DMS79 (cell line): ENCODE data around the gene FASN.

ENCODE experiments used
- DNase-seq: peaks from one replicate; lab custom pipeline; 2025; lab: John Stamatoyannopoulos, UW

The FASN gene

DNA sequence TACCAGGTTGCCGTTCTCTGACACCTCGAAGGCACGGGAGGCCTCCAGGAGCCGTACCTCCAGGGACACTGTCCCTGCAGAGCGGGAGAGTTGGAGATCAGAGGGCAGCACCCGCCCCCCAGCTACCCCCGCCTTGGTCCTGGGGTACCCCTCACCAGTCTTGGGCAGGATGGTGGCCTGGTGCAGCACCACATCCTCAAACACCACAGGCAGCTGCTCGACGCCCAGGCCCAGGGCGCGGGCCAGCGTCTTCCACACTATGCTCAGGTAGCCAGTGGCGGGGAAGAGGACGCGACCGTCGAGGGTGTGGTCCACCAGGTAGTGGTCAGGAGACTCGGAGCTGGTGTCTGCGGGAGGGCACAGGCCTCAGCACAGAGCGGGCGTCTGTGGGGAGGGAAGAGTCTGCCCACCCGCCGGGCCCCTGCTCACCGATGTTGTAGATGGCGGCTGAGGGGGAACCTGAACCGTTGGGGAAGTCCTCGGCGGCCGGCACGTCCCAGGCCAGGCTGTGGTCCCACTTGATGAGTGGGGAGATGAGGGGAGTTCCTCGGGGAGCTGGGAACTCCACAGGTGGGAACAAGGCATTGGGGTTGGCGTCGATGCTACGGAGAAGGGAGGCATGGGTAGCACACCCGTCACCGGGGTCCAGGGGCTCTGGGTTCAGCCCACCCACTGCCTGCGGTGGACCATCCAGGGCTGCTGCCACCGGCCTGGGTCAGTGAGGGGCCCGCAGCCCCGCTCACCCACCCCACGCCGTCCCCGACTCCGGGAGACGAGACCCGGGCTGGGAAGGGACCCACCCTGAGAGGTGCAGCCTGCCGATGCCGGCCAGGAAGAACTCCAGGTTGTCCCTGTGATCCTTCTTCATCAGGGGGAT, 9.8 kb downstream of the FASN start:
- DNase-seq: no peak

DNA sequence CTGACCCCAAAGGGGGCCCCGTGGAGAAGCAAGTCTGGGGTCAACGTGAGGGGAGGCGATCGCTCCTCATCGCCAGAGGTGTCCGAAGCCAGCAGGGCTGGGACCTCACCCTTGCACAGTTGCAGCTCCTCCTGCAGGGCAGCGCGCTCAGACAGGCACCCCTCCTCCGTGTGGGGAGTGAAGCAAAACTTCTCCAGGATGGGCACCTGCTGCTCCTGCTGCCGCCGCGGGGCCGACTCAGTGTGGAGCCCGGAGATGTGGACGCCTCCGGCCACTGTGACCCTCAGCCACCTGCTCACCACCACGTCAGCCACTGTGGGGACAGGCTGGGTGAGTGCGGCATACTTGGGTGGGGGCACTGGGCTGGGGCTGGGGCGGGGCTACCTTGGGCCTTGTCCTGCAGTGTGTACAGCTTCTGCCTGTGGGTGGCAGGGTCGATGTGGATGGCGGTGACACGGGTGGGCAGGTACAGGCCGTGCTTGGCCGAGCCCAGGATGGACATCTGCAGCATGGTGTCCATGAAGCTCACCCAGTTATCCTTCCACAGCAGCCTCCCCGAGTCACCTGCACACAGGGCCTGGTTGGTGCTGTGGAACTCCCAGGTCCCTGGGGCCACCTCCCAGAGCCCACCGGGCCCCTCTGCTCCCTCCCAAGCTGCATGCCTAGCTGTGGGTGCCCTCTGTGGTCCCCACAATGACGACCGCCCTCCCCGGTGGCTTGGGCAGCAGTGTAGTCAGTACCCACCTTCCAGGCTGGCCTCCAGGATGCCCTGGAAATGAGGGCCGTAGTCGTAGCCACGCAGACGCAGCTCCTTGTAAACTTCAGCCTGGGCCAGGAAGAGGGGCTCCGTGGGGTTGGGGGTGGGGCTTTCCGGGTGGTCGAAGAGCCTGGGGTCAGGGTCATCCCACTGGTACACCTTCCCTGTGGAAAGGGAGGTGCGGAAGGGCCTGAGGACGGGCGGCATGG, 10.8 kb downstream of the FASN start:
- DNase-seq: no peak

DNA sequence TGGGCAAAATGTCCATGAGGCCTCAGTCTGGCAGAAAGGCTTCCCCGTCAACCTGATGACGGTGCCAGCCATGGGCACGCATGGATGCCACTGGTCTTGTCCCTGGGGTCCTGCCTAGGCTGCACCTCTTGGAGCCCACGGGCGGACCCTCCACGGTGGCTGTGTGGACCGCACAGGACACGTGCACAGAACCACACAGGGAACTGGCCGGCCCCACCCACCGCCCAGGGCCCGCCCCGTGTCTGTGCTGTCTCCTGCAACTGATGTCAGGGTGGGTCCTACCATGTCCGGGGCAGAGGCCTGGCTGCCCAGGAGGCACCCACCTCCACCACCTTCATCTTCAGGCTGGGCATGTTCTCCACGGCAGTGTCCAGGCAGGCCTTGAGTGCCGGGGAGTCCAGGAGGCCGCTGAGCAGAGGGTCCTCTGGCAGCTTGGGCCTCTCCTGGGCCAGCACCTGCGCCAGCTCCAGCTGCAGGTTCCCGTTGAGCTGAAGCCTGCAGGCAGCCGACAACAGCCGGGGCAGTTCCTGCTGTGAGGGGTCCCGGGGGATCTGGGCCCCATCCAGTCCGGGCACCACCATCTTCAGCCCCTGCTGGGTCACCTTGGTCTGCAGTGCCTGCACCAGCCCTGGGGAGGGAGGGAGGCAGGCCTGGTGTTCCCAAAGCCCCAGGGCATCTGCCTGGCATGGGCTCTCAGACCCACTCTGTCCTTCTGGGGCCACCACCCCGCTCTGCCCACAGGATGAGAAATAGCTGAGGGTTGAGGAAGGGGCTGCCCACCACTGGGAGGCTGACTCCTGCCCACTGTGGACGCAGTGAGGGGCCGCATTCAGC, 11.9 kb downstream of the FASN start:
- no peak for DNase-seq

DNA sequence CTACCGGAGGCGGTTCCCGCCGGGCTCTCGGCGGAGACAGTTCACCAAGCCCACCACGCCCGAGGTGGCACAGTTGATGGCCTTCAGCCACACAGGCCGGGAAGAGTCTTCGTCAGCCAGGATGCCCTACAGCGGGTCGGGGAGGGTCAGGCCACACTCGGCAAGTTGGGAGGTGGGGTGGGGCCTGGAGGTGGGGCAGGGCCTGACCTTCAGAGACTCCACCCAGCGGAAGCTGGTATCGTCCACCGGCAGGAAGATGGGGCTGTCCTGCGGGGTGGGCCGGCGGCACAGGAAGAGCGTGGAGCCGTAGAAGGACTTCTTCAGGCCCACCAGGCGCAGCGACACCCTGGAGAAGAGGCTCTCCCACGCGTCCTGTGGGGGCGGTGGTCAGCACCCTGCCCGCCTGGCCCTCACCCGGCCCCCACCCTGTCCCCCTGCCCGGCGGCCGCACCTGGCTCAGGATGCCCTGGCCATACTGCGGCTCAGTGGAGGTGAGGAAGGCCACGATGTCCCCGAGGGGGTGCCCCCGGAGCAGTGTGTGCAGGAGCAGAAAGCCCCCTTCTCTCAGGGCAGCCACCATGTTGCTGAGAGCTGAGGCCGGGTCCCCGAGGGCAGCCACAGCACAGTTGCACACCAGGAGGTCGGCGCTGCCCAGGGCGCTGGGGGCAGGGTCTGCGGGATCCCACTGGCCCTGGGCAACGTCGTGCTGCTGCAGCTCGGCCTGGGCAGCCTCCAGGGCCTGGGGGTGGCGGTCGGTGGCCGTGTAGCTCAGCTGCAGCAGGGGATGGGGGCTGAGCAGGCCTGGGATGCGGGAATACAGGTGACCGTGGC, 12.8 kb downstream of the FASN start:
- no peak for DNase-seq

DNA sequence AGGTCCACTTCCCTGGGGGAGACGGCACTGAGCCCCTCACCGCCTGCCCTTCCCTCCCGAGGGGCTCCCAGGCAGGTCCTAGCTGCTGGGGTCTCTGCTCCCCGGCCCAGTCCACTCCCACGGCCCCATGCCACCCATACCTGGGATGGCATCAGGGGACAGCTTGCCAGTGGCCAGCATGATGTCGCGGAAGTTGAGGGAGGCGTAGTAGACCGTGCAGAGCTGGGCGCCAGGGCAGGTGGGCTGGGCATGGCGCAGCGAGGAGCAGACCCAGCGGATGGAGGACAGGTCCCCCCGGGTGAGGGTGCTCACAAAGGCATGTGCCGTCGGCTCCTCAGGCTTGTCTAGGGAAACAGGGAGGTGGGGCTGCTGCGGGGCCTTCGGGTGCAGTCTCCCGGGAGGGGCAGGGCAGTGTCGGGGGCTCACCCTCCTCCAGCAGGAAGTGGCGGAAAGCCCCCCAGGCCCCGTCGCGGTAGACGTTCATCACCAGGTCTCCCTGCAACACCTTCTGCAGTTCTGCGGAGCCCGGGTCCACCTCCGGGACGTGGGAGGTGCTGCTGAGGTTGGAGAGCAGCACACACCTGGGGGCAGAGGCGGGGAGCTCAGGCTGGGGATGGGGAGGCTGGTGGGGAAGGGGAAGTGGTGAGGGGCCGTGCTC, 13.5 kb downstream of the FASN start:
- DNase-seq: no peak

DNA sequence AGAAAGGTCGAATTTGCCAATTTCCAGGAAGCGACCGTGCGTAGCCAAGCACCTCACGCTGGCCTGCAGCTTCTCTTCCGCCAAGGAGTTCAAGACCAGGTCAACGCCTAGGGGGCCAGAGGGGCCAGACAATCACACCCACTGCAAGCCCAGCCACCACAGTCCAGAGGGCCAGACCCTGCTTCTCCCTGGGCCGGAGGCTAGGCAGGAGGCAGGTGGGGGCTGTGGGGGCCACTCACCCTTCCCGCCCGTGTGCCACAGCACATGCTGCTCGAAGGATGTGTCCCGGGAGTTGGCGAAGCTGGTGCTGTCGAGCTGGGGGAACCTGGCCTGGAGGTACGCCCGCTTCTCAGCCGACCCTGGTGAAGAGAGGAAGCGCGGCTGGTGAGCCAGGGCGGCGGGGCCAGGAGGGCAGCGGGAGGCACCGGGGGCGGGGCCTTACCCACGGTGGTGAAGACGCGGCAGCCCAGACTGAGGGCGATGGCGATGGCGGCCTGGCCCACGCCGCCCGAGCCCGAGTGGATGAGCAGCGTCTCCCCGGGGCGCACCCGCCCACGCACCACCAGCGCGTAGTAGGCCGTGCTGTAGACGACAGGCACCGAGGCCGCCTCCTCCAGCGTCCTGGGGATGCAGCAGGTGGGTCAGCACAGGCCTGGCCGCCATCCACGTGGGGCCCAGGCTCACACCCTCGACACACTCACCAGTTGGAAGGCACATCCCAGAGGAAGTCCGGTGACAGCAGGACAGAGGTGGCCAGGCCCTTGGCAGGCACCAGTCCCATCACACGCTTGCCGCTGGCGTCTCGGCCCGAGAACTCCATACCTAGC, 14.3 kb downstream of the FASN start:
- no peak for DNase-seq

DNA sequence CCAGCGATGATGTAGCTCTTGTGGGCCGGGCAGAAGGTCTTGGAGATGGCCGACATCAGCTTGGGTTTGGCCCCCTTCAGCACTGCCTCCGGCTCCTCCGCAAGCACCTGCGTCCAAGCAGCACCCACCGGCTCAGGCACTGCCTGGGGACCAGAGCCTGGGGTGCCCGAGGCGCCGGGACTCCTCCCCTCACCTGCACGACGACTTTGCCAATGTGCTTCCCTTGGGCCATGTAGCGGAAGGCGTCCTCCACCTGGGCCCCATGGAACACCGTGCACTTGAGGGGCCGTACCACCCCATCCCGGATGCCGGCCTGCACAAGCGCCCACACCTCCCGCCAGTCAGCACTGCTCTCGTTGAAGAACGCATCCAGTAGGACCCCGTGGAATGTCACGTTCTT, 15.0 kb downstream of the FASN start:
- no peak for DNase-seq

DNA sequence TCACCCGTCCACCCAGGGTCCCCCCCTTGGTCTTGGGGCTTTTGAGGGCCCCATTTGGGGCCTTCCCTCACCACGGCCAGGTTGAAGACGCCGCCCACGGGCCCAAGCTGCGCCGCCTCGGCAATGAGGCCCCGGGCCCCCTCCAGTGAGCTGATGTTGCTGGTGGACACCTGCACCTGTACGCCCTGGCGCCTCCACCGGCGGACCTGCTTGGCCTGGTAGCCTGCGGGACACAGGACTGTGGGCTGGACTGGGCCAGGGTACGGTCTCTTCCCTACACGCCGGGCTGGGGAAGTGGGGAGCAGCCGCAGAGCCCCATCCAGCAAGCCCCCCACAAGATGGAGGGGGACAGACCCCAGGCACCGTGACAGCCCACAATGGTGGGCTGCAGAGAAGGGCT, 15.6 kb downstream of the FASN start:
- no peak for DNase-seq

DNA sequence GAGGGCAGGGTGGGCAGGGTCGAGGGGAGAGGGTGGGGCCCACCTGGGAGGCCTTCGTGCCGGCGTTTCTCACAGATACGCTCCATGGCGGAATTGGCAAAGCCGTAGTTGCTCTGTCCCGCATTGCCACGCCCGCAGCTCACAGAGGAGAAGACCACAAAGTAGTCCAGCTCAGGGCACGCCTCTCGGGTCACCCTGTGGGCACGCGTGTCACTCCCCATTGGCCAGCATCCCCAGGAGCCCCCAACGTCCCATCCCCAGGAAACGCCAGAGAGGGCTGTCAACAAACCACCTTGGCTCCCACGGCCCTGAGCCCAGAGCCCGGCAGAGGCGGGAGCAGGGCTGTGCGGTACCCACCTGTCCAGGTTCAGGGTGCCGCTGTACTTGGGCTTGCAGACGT, 16.1 kb downstream of the FASN start:
- DNase-seq: no peak

DNA sequence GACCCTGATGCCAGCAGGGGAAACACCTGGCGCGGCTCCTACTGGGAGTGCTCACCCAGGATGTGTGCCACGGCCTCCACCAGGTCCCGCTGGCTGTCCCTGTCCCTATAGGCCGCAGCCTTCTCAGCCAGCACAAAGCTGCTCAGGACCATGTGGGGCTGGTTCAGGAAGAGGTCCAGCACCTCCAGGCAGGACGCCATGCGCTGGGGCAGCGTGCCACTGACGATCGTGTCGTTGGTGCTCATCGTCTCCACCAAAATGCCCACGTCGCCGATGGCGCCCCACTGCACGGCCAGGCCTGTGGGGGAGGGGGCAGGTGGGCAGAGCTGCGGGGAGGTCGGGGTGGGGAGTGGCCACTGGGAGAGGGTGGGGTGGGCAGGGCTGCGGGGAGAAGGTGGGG, 16.5 kb downstream of the FASN start:
- DNase-seq: no peak

DNA sequence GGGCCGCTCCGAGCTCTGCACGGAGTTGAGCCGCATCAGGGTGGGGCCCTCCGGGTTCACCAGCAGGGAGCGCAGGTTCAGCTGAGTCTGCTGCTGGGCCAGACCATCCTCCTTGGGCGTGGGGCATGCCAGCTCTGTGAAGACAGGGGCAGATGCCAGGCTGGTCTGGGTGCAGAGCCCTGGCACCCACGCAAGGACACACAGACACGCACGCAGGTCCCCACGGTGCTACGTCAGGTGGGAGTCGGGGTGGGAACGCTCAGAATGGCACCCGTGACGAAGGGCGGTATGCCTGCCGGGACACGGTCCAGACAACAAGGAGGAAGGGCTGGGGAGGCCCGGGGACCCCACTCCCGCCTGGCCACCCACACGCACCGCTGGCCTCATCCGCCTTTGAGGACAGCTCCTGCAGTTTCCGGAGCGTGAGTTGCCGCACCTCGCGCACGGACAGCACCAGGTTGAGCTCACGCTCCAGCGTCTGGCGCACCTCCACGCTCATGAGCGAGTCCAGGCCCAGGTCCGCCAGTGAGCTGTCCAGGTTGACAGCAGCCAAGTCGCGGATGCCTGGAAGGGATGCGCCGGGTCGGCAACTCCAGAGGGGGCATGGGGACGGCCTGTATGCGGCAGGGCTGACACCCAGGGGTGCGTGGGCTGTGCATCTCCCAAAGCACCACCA, 17.1 kb downstream of the FASN start:
- no peak for DNase-seq

DNA sequence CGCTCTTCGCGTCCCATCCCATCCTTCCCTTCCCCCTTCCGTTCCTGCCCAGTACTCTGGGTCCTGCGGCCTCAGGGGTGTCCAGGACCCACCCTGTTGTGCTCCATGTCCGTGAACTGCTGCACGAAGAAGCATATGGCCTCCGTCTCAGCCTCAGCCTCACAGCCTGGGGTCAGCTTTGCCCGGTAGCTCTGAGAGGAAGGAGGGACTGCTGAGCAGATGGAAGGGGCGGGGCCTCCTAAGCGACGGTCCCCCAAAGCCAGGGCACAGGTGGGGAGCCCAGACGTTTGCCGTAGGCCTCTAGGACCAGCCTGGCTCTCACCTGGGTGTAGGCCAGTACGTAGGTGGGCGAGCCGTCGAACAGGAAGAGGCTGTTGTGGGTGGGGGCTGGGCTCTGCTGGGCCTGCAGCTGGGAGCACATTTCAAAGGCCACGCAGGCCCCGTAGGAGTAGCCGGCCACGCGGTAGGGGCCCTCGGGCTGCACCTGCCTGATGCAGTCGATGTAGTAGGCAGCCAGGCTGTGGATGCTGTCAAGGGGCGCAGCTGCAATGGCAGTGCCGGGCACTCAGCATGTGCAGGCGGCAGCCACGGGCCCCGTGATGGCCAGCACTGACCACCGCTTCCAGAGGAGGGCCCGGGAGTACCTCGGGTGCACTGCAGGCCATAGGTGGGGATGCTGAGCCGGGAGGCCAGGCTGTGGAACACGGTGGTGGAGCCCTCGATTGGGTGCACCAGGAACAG, 17.8 kb downstream of the FASN start:
- no peak for DNase-seq

DNA sequence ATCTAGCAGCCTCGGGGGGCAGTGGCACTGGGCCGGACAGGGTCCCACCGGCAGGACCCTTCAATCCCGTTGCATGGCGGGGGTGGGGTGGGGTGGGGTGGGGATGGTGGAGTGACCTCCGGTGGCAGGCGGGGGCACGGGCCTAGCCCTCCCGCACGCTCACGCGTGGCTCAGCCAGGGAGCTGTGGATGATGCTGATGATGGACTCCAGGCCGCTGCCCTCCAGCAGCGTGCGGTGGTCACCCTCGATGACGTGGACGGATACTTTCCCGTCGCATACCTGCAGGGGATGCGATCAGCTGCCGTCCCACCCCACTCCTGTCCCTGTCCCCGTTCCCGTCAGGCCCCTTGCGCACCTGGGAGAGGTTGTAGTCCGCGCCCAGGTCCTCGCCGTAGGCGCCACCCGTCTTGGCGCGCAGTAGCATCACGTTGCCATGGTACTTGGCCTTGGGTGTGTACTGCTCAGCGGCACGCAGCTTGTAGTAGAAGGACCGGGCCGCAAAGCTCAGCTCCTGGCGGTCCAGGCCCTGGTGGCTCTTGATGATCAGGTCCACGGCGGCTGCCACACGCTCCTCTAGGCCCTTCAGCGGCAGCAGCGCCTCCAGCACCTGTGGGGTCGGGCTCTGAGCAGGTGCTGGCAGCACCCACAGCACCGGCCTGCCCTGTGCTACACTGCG, 18.9 kb downstream of the FASN start:
- DNase-seq: no peak

DNA sequence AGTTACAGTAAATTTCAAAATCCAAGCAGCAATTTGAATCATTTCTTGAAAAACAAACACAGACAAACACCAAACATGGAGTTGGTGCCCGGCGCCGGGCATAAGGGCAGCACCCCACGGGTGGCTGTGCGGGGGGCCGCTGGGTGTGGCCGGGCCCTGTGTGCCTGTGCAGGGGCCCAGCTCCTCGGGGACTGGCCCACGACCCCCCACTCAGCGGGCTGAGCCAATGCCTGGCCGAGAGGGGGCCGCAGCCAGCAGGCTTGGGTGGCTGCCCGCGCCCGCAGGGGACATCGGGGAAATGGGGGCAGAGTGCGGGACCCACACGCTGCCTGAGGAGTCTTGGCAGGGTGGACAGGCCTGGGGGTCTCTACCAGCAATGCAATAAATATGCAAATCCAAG, 19.6 kb downstream of the FASN start:
- DNase-seq: no peak

DNA sequence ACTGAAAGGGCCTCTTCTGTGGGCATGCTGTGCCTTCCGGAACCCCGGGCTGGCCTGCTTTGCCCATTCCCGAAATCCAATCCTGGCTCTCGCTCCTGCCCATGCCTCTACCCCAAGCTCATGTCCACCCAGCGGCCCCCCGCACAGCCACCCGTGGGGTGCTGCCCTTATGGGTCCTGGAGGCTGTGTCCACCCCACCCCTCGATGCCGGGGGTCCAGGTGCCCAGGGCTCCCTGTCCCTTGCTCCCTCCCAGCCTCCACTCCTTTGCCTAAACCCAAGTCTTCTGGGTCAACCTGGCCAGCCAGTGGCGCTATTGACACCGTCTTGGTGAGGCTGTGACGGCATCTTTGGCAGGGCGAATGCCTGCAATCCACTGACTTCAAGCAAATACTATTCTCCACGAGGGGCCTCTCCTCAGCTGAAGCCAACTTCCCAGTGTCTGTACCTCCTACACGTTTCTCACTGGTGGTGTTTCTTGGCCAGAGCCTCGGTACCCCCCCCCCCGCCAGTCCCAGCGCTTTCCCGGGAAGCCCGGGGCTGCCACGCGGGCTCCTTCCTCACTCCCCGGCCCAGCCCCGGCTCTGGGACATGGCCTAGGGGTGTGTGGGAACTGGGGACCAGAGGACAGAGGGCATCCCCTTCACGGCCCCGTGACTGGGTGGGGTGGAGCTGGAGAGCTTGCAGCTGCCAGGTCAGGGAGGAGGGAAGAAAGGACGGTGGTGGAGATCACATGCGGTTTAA, 20.2 kb downstream of the FASN start:
- DNase-seq: no peak

DNA sequence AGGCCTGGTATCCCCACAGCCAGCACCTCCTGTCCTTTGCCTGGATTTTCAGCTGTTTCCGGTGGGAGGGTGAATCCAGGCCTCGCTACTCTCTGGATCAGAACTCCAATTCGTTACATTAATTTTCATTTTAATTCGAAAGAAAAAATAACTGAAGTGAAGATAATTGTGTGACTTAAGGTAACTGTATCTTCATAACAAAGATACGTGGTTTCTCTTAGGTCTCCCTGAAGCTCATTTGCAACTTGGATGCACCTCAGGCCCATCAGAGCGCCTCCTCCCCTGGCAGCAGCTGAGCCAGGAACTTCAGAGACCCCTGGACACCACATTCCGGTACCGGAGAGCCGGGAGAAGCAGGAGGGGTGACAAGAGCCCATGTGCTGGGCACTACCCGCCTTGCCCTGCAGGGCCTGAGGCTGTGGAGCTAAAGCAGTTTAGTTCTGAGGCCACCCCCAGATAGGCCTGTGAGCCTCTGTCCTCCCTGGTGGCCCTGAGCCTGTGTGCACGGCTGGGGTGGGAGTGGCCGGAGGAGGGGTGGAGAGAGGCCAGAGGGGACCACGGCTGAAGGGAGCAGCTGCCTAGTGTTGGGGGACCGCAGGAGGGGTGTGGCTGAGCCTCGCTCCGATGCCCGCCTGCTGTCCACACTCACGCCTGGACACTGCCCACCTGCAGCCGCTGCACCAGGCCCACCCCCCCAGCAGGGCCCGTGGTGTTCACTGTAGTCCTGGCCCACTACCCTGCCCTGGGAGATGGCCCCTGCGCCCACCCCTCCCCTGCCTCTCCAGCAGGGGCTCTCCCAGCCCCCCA, 21.0 kb downstream of the FASN start:
- DNase-seq: no peak
